Hepatocyte (in vitro differentiated cells): ENCODE measurements around the gene CAMKMT. TPM values are rescaled to one million over a fixed set of nuclear protein-coding genes. Genes with fewer than 3 reads are reported as not detected.

Source experiments
- DNase-seq: peaks from one replicate; pipeline ENCODE4 v3.0.0-alpha.2; 2016; ENCODE audit warnings: low spot score
- H2AFZ ChIP-seq: fragments of 200-600 bp; sonication (generic); 2 replicates; pipeline ENCODE4 v1.6.0; 2016; ENCODE audit warnings: antibody characterized with exemption, mild to moderate bottlenecking
- H3K27ac ChIP-seq: fragments of 200-600 bp; sonication (generic); 2 replicates; pipeline ENCODE4 v1.5.1; 2016; ENCODE audit warnings: mild to moderate bottlenecking
- H3K27me3 ChIP-seq: fragments of 200-600 bp; sonication (generic); 2 replicates; pipeline ENCODE4 v1.6.1; 2016
- H3K36me3 ChIP-seq: fragments of 200-600 bp; sonication (generic); replicated peaks from 2 replicates; pipeline ENCODE4 v1.5.1; 2016; ENCODE audit warnings: low read depth; ENCODE audit not compliant: insufficient read depth
- H3K4me1 ChIP-seq: fragments of 200-600 bp; sonication (generic); 2 replicates; pipeline ENCODE4 v1.5.1; 2016; ENCODE audit warnings: mild to moderate bottlenecking, moderate library complexity; ENCODE audit not compliant: insufficient read depth
- H3K4me2 ChIP-seq: fragments of 200-600 bp; sonication (generic); 2 replicates; pipeline ENCODE4 v1.6.0; 2016
- H3K4me3 ChIP-seq: fragments of 200-600 bp; sonication (generic); 2 replicates; pipeline ENCODE4 v1.5.1; 2016; ENCODE audit warnings: mild to moderate bottlenecking
- H3K79me2 ChIP-seq: fragments of 200-600 bp; sonication (generic); 2 replicates; pipeline ENCODE4 v1.6.0; 2017; ENCODE audit warnings: mild to moderate bottlenecking
- H3K9me2 ChIP-seq: fragments of 200-600 bp; sonication (generic); replicated peaks from 2 replicates; pipeline ENCODE4 v1.6.0; 2017; ENCODE audit warnings: mild to moderate bottlenecking; ENCODE audit not compliant: insufficient read depth
- H3K9me3 ChIP-seq: fragments of 200-600 bp; sonication (generic); 2 replicates; pipeline ENCODE4 v1.5.1; 2016; ENCODE audit warnings: low read depth, mild to moderate bottlenecking
- H4K20me1 ChIP-seq: fragments of 200-600 bp; sonication (generic); 2 replicates; pipeline ENCODE4 v1.6.0; 2016; ENCODE audit warnings: mild to moderate bottlenecking; ENCODE audit not compliant: insufficient read depth, poor library complexity, severe bottlenecking
- EZH2 ChIP-seq: fragments of 200-600 bp; sonication (generic); IDR thresholded peaks from 2 replicates; pipeline ENCODE4 v1.6.1; 2016; ENCODE audit warnings: antibody characterized with exemption, mild to moderate bottlenecking, borderline replicate concordance
- EZH2phosphoT487 ChIP-seq: fragments of 200-600 bp; sonication (generic); IDR thresholded peaks from one replicate; pipeline ENCODE4 v1.6.1; 2018; ENCODE audit warnings: antibody characterized with exemption, mild to moderate bottlenecking, low read depth, moderate library complexity; ENCODE audit not compliant: unreplicated experiment, severe bottlenecking
- WGBS: methylation state at CpG from one replicate; pipeline ENCODE4 v1.1.6; 2016; ENCODE audit warnings: low lambda C conversion rate; ENCODE audit errors: missing lambda C conversion rate; 5-methylcytosine and 5-hydroxymethylcytosine counted together
- polyA plus RNA-seq: library from polyadenylated mRNA; unstranded; fragments of >200 nt; fragmentation: Nextera tagmentation; extraction: Ambion mirVana; gene quantifications from 2 replicates; pipeline ENCODE4 v1.2.1, GENCODE V29; 2016
- total RNA-seq: library from RNA; depleted of rRNA; stranded (reverse); fragments of >200 nt; gene quantifications from 2 replicates; pipeline ENCODE4 v1.2.3, GENCODE V29; 2014
- TF ChIP-seq, protein P1 (sequence below): fragments of 200-600 bp; sonication (generic); IDR thresholded peaks from 2 replicates; pipeline ENCODE4 v1.5.1; 2016; ENCODE audit warnings: antibody characterized with exemption, mild to moderate bottlenecking; ENCODE audit not compliant: poor library complexity

CAMKMT gene
- total and polyA plus RNA-seq, 2 experiments from 2014 or later = 10.3 to 12.7 TPM

DNA sequence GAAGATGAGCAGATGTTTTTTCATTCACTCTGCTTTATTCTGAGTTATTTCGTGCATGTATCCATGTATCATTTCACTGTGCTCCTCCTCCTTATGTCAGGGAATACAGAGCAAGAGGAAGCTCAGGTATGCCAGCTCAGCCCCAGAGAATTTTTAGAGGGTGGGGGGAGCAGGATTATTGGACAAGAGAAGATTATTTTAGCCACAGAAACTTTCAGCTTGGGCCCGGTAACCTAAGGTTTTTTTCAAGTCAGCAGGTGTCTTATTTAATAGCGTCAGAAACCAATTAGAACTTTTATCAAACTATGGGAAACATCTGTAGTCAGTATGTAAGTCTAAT, 346.9 kb downstream of the CAMKMT start:
- no peaks in the 10 kb centered on the region for H3K36me3 ChIP-seq
- H3K4me1 ChIP-seq = no peaks in the 10 kb centered on the region
- TF ChIP-seq, protein P1, sequence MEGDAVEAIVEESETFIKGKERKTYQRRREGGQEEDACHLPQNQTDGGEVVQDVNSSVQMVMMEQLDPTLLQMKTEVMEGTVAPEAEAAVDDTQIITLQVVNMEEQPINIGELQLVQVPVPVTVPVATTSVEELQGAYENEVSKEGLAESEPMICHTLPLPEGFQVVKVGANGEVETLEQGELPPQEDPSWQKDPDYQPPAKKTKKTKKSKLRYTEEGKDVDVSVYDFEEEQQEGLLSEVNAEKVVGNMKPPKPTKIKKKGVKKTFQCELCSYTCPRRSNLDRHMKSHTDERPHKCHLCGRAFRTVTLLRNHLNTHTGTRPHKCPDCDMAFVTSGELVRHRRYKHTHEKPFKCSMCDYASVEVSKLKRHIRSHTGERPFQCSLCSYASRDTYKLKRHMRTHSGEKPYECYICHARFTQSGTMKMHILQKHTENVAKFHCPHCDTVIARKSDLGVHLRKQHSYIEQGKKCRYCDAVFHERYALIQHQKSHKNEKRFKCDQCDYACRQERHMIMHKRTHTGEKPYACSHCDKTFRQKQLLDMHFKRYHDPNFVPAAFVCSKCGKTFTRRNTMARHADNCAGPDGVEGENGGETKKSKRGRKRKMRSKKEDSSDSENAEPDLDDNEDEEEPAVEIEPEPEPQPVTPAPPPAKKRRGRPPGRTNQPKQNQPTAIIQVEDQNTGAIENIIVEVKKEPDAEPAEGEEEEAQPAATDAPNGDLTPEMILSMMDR = no peak
- TF ChIP-seq EZH2phosphoT487 = no peak
- no peak overlapping the region for H2AFZ ChIP-seq
- H4K20me1 ChIP-seq = no peaks in the 10 kb centered on the region
- H3K27ac ChIP-seq = no peak overlapping the region
- no peaks in the 10 kb centered on the region for H3K9me2 ChIP-seq
- H3K4me3 ChIP-seq = no peak overlapping the region
- H3K4me2 ChIP-seq = no peak overlapping the region
- H3K9me3 ChIP-seq = no peaks in the 10 kb centered on the region
- no peak for DNase-seq
- H3K27me3 ChIP-seq = no peaks in the 10 kb centered on the region
- H3K79me2 ChIP-seq = no peaks in the 10 kb centered on the region
- 79% methylated on average over 3 of the region's 3 CpGs for WGBS

DNA sequence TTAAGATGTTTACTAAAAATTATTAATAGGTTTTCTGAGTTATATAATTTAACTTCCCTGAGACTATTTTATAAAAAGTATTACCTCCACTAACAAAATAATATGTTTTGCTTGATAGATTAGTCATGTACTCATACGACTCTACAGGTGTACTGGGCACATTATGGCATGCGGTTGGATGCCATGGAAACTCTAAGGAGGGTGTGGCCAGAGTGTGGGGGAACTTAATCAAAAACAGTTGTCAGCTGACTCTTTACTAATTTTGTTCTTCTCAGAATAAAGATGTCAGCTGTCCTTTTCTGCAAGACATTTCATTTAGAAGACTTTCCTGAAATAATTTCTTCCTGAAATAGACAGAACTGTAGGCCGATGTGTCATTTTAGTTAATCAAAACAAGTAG, 351.4 kb downstream of the CAMKMT start:
- WGBS = 76% methylated on average over 3 of the region's 3 CpGs
- TF ChIP-seq, protein P1 = no peak
- TF ChIP-seq EZH2phosphoT487 = no peak
- no peak for TF ChIP-seq EZH2
- no peaks in the 10 kb centered on the region for H3K79me2 ChIP-seq
- no peaks in the 10 kb centered on the region for H3K36me3 ChIP-seq
- H3K27me3 ChIP-seq = no peaks in the 10 kb centered on the region
- H3K9me2 ChIP-seq = no peaks in the 10 kb centered on the region
- no peak overlapping the region for H3K4me2 ChIP-seq
- no peak overlapping the region for H2AFZ ChIP-seq
- no peaks in the 10 kb centered on the region for H3K9me3 ChIP-seq
- H4K20me1 ChIP-seq = no peaks in the 10 kb centered on the region
- H3K4me1 ChIP-seq = no peaks in the 10 kb centered on the region
- no peak for DNase-seq
- H3K4me3 ChIP-seq = no peak overlapping the region
- H3K27ac ChIP-seq = no peak overlapping the region

DNA sequence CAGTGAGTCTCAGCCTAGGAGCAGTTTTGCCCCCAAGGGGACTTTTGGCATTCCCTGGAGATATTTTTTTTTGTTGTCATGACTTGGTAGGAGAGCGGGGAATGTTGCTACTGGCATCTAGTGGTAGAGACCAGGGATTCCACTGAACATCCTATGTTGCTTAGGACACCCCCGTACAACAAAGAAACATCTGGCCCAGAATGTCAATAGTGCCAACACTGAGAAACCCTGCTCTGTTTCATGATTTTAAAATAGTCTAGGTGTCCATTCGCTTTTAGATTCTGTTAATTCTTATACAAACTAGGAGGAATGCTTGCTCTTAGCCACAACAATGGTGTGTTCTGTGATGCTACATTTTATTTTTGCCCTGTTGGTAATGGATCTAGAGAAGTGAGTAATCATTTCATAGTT, 353.9 kb downstream of the CAMKMT start:
- 62% methylated on average over 3 of the region's 3 CpGs for WGBS
- no peaks in the 10 kb centered on the region for H3K4me1 ChIP-seq
- no peaks in the 10 kb centered on the region for H3K36me3 ChIP-seq
- no peaks in the 10 kb centered on the region for H4K20me1 ChIP-seq
- no peaks in the 10 kb centered on the region for H3K9me2 ChIP-seq
- no peak overlapping the region for H2AFZ ChIP-seq
- H3K4me3 ChIP-seq = no peak overlapping the region
- no peak overlapping the region for H3K4me2 ChIP-seq
- no peaks in the 10 kb centered on the region for H3K27me3 ChIP-seq
- no peaks in the 10 kb centered on the region for H3K9me3 ChIP-seq
- peak; percentile 17 for DNase-seq
- no peak for TF ChIP-seq EZH2phosphoT487
- TF ChIP-seq, protein P1 = peak; percentile 35
- no peaks in the 10 kb centered on the region for H3K79me2 ChIP-seq
- H3K27ac ChIP-seq = no peak overlapping the region

DNA sequence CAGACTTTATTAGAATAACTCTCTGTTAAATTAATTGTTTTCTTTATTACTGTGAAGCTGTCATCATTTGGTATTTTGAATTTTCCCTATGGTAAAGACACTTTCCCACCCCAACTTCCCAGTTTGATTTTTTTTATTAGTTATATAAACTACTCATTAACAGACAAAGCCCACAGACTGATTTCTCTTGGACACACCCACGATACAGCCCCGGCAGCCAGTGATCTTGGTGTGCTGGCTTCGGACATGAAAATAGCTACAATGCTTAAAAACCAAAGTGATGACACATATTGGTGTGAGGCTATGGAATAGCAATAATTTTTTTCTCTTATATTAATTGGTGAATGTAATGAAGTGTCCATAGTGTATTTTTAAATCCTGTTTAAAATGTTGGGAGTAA, 354.4 kb downstream of the CAMKMT start:
- DNase-seq = no peak
- H3K4me1 ChIP-seq = no peaks in the 10 kb centered on the region
- WGBS = 96% methylated on average over 3 of the region's 3 CpGs
- H3K9me2 ChIP-seq = no peaks in the 10 kb centered on the region
- H3K4me2 ChIP-seq = no peak overlapping the region
- no peak overlapping the region for H2AFZ ChIP-seq
- no peak overlapping the region for H3K4me3 ChIP-seq
- H3K27me3 ChIP-seq = no peaks in the 10 kb centered on the region
- TF ChIP-seq EZH2 (no peak), EZH2phosphoT487 (no peak)
- TF ChIP-seq, protein P1 = no peak
- H3K9me3 ChIP-seq = no peaks in the 10 kb centered on the region
- H3K36me3 ChIP-seq = no peaks in the 10 kb centered on the region
- H4K20me1 ChIP-seq = no peaks in the 10 kb centered on the region
- no peak overlapping the region for H3K27ac ChIP-seq
- H3K79me2 ChIP-seq = no peaks in the 10 kb centered on the region
